ENCODE data around the gene NEB.

- TF ChIP-seq POLR2AphosphoS5 (IDR thresholded peaks at IDR 0.05) (no peak), EP300 (IDR thresholded peaks at IDR 0.05) (no peak)
These were observed 53.2 kb downstream of the NEB start for GRCh38 chr2:151681051-151681450.

Data from gastroesophageal sphincter (tissue), 2 donors.